ENCODE data around the gene IL17REL.

- TF ChIP-seq POLR2A (IDR thresholded peaks at IDR 0.05) (no peak), CTCF (IDR thresholded peaks at IDR 0.05) (no peak)
Measured at GRCh38 chr22:50039669-50040443, 27.3 kb upstream of the IL17REL start.
